Naive thymus-derived CD8-positive, alpha-beta T cell (primary cell): ENCODE data around the gene ZGPAT. TPM values are rescaled to one million over a fixed set of nuclear protein-coding genes. Genes with fewer than 3 reads are reported as not detected.

Experiments used
- ATAC-seq, 2 donors: fragments of 150-1000 bp; cut with Tn5 transposase in 1 of 2; sonication (Bioruptor Pico), chemical (Tn5 transposase) in 1 of 2; 1 replicate in 1 of 2; 2 replicates in 1 of 2; pipeline ENCODE4 v1.10.0; 2021; ENCODE audit warnings: mild to moderate bottlenecking in 2 of 2, moderate library complexity in 2 of 2
- POLR2A ChIA-PET: fragments of 350-600 bp; sonication (Branson Sonifier 250); formaldehyde crosslinking; loops from one replicate; lab custom pipeline; 2021; ENCODE audit warnings: antibody characterized with exemption; lab: Charles Lee
- DNase-seq, 10 donors: peaks; one replicate each; pipeline versions ENCODE4 v3.0.0 to v3.0.0-alpha.2; 2020 to 2022
- H3K27ac Mint-ChIP-seq, 10 donors: one replicate each; pipeline ENCODE4 v1.8.0; 2020 to 2022; ENCODE audit warnings: mild to moderate bottlenecking in 10 of 10, mixed read lengths in 10 of 10, moderate library complexity in 4 of 10, inconsistent platforms in 1 of 10
- H3K27me3 Mint-ChIP-seq, 5 donors: one replicate each; pipeline ENCODE4 v1.8.0; 2021 to 2022; ENCODE audit warnings: mixed read lengths in 5 of 5
- H3K36me3 Mint-ChIP-seq, 3 donors: one replicate each; pipeline ENCODE4 v1.8.0; 2020 to 2022; ENCODE audit warnings: mixed read lengths in 3 of 3, mild to moderate bottlenecking in 2 of 3, inconsistent platforms in 1 of 3
- H3K4me1 Mint-ChIP-seq, 4 donors: one replicate each; pipeline ENCODE4 v1.8.0; 2021 to 2022; ENCODE audit warnings: mixed read lengths in 4 of 4
- H3K4me3 Mint-ChIP-seq, 10 donors: one replicate each; pipeline ENCODE4 v1.8.0; 2020 to 2022; ENCODE audit warnings: mild to moderate bottlenecking in 10 of 10, mixed read lengths in 10 of 10, moderate library complexity in 6 of 10, inconsistent platforms in 1 of 10
- H3K9me3 Mint-ChIP-seq, 9 donors: one replicate each; pipeline ENCODE4 v1.8.0; 2020 to 2022; ENCODE audit warnings: mixed read lengths in 9 of 9, mild to moderate bottlenecking in 3 of 9, inconsistent platforms in 1 of 9, moderate library complexity in 1 of 9
- polyA plus RNA-seq, 3 donors: library from polyadenylated mRNA; unstranded; fragments of 300-500 nt; fragmentation: Illumina TruSeq; gene quantifications; one replicate each; pipeline ENCODE4 v1.2.3, GENCODE V29; 2021
- total RNA-seq, 8 experiments: library from RNA in 2 of 8; stranded (reverse) in 2 of 8; gene quantifications; one replicate each; pipeline ENCODE4 v1.2.3 and lab custom pipeline; 2021 to 2026

Gene ZGPAT
- total and polyA plus RNA-seq, 5 experiments from 2014 or later: 42.3 to 73.8 (median 52.6) TPM

DNA sequence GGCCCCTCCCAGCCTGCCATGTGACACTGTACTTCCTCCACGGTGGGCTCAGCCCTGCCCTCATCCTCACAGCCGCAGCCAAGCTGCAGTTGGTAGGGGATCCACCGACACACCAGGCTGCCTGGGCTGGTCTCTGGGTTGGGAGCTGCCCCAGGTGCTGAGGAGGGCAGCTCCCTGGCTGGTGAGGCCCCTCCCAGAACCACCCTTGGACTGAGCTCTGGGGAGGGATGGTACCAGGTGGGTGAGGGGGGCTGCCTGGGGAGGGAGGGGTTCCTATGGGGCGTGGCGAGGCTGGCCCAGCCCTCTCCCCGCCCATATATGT lies 11.6 kb upstream of the ZGPAT start:
- POLR2A ChIA-PET: interaction anchor here (0.5 to 4.4 kb wide), 7 partner anchors 9 to 62 kb away, joined by 3 to 28 read pairs (median 3); partner anchors contain the start of genes ARFRP1, LIME1, RTEL1 and ZGPAT
- H3K4me1 Mint-ChIP-seq: peaks cover 5 to 27% (median 16%) of the 10 kb centered on the region in 4 donors

DNA sequence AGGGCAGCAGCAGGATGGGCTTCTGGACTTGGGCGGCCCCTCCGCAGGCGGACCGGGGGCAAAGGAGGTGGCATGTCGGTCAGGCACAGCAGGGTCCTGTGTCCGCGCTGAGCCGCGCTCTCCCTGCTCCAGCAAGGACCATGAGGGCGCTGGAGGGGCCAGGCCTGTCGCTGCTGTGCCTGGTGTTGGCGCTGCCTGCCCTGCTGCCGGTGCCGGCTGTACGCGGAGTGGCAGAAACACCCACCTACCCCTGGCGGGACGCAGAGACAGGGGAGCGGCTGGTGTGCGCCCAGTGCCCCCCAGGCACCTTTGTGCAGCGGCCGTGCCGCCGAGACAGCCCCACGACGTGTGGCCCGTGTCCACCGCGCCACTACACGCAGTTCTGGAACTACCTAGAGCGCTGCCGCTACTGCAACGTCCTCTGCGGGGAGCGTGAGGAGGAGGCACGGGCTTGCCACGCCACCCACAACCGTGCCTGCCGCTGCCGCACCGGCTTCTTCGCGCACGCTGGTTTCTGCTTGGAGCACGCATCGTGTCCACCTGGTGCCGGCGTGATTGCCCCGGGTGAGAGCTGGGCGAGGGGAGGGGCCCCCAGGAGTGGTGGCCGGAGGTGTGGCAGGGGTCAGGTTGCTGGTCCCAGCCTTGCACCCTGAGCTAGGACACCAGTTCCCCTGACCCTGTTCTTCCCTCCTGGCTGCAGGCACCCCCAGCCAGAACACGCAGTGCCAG lies 11.0 kb upstream of the ZGPAT start, which contains the start of gene TNFRSF6B:
TNFRSF6B (plus strand) TSS at position 25 of the 729 bp plus-strand sequence; CDS start at position 141, 116 bp downstream.
- Mint-ChIP-seq H3K4me3 (peak within 1 kb of the TSS in 9 of 10 donors; percentile 19 to 76 (median 69)), H3K27me3 (no peaks in the 10 kb centered on the region), H3K27ac (peak within 1 kb of the TSS in 7 of 10 donors; percentile 53 to 80 (median 66)), H3K9me3 (peaks cover 0 to 5% (median 0%) of the 10 kb centered on the region in 9 donors), H3K4me1 (peaks cover 5 to 23% (median 16%) of the 10 kb centered on the region in 4 donors), H3K36me3 (peaks cover 0 to 5% (median 0%) of the 10 kb centered on the region in 3 donors)
- DNase-seq: peak in 2 of 10 donors; percentile 36 to 41
- ATAC-seq: peak; percentile 47 to 52
- POLR2A ChIA-PET: interaction anchor here (0.5 to 4.4 kb wide), 8 partner anchors 10 to 63 kb away, joined by 3 to 28 read pairs (median 3); partner anchors contain the start of genes ARFRP1, LIME1, RTEL1 and ZGPAT

More for the DNA sequence above, 11.6 kb upstream of the ZGPAT start:
- H3K4me3 Mint-ChIP-seq: peak overlapping the region in 9 of 10 donors; percentile 19 to 76 (median 64)
- H3K36me3 Mint-ChIP-seq: peaks cover 0 to 5% (median 0%) of the 10 kb centered on the region in 3 donors
- no peaks in the 10 kb centered on the region for H3K27me3 Mint-ChIP-seq
- H3K9me3 Mint-ChIP-seq: peaks cover 0 to 5% (median 0%) of the 10 kb centered on the region in 9 donors
- DNase-seq (peak; percentile 29 to 83 (median 57)), ATAC-seq (peak; percentile 86 to 94)
- H3K27ac Mint-ChIP-seq: peak overlapping the region in 7 of 10 donors; percentile 53 to 80 (median 66)

DNA sequence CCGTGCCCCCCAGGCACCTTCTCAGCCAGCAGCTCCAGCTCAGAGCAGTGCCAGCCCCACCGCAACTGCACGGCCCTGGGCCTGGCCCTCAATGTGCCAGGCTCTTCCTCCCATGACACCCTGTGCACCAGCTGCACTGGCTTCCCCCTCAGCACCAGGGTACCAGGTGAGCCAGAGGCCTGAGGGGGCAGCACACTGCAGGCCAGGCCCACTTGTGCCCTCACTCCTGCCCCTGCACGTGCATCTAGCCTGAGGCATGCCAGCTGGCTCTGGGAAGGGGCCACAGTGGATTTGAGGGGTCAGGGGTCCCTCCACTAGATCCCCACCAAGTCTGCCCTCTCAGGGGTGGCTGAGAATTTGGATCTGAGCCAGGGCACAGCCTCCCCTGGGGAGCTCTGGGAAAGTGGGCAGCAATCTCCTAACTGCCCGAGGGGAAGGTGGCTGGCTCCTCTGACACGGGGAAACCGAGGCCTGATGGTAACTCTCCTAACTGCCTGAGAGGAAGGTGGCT lies 10.4 kb upstream of the ZGPAT start:
- Mint-ChIP-seq H3K9me3 (peaks cover 0 to 5% (median 0%) of the 10 kb centered on the region in 9 donors), H3K27ac (peak overlapping the region in 3 of 10 donors; percentile 38 to 53 (median 49)), H3K27me3 (no peaks in the 10 kb centered on the region), H3K4me3 (peak overlapping the region in 7 of 10 donors; percentile 19 to 76 (median 69)), H3K36me3 (peaks cover 0 to 5% (median 0%) of the 10 kb centered on the region in 3 donors), H3K4me1 (peaks cover 8 to 26% (median 17%) of the 10 kb centered on the region in 4 donors)
- DNase-seq: peak in 2 of 10 donors; percentile 1 to 56
- POLR2A ChIA-PET: interaction anchor here (0.8 to 4.4 kb wide), 4 partner anchors 10 to 46 kb away, joined by 3 to 28 read pairs (median 4); partner anchors contain the start of genes ARFRP1, SLC2A4RG and ZGPAT
- ATAC-seq: no peak

DNA sequence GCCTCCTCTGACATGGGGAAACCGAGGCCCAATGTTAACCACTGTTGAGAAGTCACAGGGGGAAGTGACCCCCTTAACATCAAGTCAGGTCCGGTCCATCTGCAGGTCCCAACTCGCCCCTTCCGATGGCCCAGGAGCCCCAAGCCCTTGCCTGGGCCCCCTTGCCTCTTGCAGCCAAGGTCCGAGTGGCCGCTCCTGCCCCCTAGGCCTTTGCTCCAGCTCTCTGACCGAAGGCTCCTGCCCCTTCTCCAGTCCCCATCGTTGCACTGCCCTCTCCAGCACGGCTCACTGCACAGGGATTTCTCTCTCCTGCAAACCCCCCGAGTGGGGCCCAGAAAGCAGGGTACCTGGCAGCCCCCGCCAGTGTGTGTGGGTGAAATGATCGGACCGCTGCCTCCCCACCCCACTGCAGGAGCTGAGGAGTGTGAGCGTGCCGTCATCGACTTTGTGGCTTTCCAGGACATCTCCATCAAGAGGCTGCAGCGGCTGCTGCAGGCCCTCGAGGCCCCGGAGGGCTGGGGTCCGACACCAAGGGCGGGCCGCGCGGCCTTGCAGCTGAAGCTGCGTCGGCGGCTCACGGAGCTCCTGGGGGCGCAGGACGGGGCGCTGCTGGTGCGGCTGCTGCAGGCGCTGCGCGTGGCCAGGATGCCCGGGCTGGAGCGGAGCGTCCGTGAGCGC lies 9.8 kb upstream of the ZGPAT start:
- H3K4me3 Mint-ChIP-seq: peak overlapping the region in 3 of 10 donors; percentile 45 to 70 (median 56)
- POLR2A ChIA-PET: interaction anchor here (1.0 to 4.4 kb wide), 5 partner anchors 9 to 175 kb away, joined by 3 to 28 read pairs (median 6); partner anchors contain the start of genes ARFRP1, LIME1, SLC2A4RG and ZGPAT
- peaks cover 9 to 27% (median 17%) of the 10 kb centered on the region in 4 donors for H3K4me1 Mint-ChIP-seq
- peaks cover 0 to 5% (median 0%) of the 10 kb centered on the region in 3 donors for H3K36me3 Mint-ChIP-seq
- DNase-seq (peak in 1 of 10 donors; percentile 3), ATAC-seq (no peak)
- peak overlapping the region in 1 of 10 donors; percentile 53 for H3K27ac Mint-ChIP-seq
- no peaks in the 10 kb centered on the region for H3K27me3 Mint-ChIP-seq
- peaks cover 0 to 3% (median 0%) of the 10 kb centered on the region in 9 donors for H3K9me3 Mint-ChIP-seq

DNA sequence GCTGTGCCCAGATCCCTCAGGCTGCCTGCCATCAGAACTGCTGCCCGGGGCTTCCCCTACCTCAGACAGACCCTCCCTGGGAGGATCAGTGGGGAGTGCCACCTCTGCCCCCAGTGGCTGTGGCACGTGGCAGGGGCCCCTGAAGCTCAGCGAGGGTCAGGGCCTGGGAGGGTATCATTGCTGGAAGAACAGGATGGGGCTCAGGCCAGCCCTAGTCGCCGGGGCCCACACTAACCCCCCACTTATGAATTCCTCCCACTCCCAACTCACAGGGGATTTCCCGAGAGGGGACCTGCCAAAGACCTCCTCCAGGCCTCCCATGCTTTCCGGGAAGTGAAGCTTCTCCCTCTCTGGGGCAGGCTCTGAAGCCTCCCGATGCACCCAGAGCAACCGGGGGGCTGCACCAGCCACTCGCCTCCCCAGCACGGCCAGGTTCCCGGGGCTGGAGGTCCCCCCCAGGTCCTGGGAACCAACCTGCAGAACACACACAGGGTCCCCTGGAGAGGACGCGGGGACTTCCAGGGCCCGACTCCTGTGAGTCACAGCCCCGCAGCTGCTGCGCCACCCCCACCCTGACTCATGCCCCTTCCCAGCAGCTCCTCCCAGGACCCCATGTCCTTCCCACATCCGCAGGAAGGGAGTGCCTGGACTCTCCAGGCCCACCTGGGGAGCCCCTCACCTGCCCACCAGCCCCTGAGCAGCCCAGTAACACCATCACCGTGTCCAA lies 8.9 kb upstream of the ZGPAT start:
- Mint-ChIP-seq H3K27ac (peak overlapping the region in 1 of 10 donors; percentile 28), H3K27me3 (no peaks in the 10 kb centered on the region), H3K36me3 (peaks cover 0 to 3% (median 0%) of the 10 kb centered on the region in 3 donors), H3K4me3 (no peak overlapping the region), H3K9me3 (no peaks in the 10 kb centered on the region), H3K4me1 (peaks cover 9 to 24% (median 16%) of the 10 kb centered on the region in 4 donors)
- DNase-seq (no peak), ATAC-seq (no peak)
- POLR2A ChIA-PET: interaction anchor here (1.0 to 4.4 kb wide), 6 partner anchors 8 to 174 kb away, joined by 3 to 28 read pairs (median 4); partner anchors contain the start of genes ARFRP1, LIME1, SLC2A4RG and ZGPAT

DNA sequence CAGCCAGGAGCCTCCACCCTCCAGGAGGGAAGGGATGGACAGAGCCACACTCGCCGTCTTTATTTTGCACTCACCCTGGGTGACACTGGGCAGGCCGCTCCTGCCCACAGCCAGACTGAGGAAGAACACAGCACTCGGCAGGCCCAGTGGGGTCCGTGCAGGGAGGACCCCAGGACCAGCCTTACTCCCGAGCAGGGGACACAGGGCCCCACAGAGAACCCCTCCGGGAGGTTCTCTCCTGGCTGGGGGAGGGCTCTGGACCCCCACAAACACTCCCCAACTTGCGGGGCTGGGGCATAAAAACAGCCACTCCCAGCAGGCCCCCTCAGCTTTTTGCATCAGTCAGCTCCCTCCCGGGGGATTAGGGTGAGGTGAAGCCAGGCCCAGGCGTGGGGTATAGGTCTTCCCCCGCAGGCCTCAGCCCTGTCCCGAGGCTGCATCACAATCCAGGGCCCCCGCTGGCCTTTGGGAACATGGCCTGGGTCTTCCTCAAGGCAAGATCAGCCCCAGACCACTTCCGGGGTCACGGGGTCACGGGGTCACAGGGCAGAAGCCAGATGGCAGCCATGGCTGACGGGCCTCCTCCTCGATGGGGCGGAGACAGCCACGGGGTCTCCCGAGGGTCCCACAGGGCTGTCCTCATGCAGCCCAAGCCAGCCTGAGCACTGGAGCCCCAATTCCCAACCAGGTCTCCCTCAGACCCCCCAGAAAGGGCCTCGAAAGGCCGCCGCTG lies 8.2 kb upstream of the ZGPAT start:
- H3K4me3 Mint-ChIP-seq: no peak overlapping the region
- H3K27ac Mint-ChIP-seq: no peak overlapping the region
- DNase-seq (peak in 1 of 10 donors; percentile 49), ATAC-seq (no peak)
- POLR2A ChIA-PET: interaction anchor here (1.0 to 4.4 kb wide), 5 partner anchors 8 to 173 kb away, joined by 3 to 28 read pairs (median 6); partner anchors contain the start of genes ARFRP1, LIME1, SLC2A4RG and ZGPAT
- no peaks in the 10 kb centered on the region for H3K9me3 Mint-ChIP-seq
- no peaks in the 10 kb centered on the region for H3K27me3 Mint-ChIP-seq
- peaks cover 0 to 6% (median 0%) of the 10 kb centered on the region in 3 donors for H3K36me3 Mint-ChIP-seq
- peaks cover 9 to 24% (median 16%) of the 10 kb centered on the region in 4 donors for H3K4me1 Mint-ChIP-seq

DNA sequence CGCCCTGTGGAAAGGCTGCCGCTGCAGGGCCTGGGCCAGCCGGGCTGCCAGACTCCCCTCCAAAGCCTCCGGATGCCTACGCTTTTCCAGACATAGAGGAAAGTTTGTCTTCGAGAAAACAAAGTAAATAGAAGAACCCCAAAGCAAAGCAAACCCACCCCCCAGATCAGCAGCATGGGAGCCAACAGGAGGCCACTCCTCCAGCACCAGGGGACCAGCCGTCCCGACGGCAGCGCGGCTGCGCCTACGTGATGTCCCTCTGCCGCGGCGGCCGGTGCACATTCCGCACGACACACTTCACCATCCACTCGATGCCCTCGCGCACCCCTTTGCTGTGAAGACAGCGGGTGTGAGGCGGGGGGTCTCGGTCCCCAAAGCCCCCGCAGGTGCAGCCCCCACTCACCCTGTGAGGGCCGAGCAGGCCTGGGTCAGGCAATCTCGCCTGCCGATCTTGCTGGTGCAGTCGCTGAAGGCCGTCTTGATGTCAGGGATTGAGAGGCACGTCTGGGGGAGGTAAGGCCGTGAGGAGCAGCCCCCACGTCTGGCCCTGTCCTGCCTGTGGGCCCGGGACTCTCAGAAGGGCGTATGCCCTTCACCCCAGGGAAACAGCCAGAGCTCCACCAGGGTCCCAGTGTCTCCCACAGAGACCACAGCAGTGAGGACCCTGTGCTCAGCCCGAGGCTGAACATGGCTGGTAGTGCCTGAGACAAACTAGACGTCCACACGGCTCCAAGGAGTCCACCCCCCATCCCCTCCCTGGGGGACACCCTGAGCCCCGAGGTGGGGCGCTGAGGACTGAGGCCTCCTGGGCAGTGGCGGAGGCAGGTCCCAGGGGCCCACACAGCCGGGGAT lies 7.4 kb upstream of the ZGPAT start:
- H3K27me3 Mint-ChIP-seq: no peaks in the 10 kb centered on the region
- H3K9me3 Mint-ChIP-seq: no peaks in the 10 kb centered on the region
- POLR2A ChIA-PET: interaction anchor here (1.3 to 4.4 kb wide), 3 partner anchors 7 to 38 kb away, joined by 3 to 28 read pairs (median 15); partner anchors contain the start of genes ARFRP1, LIME1 and ZGPAT
- H3K4me3 Mint-ChIP-seq: no peak overlapping the region
- H3K4me1 Mint-ChIP-seq: peaks cover 12 to 27% (median 18%) of the 10 kb centered on the region in 4 donors
- H3K27ac Mint-ChIP-seq: no peak overlapping the region
- peaks cover 0 to 13% (median 0%) of the 10 kb centered on the region in 3 donors for H3K36me3 Mint-ChIP-seq
- ATAC-seq: no peak
- DNase-seq: peak in 2 of 10 donors; percentile 6 to 60

DNA sequence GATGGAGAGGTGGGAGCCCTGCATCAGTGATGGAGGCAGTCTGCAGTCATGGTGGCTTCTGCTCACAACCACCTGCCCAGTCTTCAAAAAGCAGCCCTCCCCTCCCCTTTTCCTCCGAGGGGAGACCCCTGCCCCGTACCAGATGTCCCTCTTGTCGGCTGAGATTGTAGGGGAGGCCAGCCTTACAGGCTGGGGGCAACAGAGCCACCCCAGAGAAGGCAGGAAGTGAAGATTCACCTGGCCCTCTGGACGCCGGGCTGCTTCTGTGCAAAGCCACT lies 6.8 kb upstream of the ZGPAT start:
- peaks cover 12 to 29% (median 19%) of the 10 kb centered on the region in 4 donors for H3K4me1 Mint-ChIP-seq
- no peaks in the 10 kb centered on the region for H3K9me3 Mint-ChIP-seq
- POLR2A ChIA-PET: interaction anchor here (1.3 kb wide), 1 partner anchor 39 kb away, joined by 3 read pairs; no protein-coding TSS in a partner anchor
- H3K4me3 Mint-ChIP-seq: no peak overlapping the region
- peaks cover 0 to 17% (median 0%) of the 10 kb centered on the region in 3 donors for H3K36me3 Mint-ChIP-seq
- ATAC-seq: no peak
- peak in 1 of 10 donors; percentile 59 for DNase-seq
- peak overlapping the region in 1 of 10 donors; percentile 53 for H3K27ac Mint-ChIP-seq
- H3K27me3 Mint-ChIP-seq: no peaks in the 10 kb centered on the region

DNA sequence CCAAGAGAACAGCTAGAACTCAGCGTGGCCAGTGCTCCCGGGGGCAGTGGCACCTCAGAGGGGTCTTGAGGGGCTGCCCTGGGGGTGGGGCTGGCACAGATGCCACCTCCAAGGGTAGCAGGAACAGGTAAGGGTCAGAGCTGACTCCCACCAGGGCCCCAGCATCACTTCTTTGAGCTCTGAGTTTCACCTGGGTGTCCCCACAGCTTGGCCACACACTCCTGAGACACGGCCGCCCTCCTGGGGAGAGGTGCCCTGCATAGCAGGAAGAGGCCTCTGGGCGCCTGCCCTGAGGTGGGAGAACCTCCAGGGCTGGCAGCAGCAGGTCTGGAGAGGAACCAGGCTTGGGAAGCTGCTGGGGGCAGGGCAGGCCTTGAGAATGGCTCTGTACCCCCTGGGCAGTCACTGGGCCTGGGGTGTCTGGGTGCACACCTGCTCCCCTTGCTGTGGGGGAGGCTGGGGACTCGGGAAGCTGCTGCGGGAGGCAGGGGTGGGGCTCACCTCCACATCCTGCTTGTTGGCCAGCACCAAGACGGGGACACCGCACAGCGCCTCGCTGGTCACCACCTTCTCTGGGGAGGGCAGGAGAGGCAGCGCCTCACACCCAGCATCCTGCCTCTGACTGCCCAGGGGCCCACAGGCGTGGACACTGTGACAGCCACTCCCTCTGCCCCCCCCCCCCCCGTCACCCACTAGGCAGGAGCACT lies 6.4 kb upstream of the ZGPAT start:
- H3K27me3 Mint-ChIP-seq: no peaks in the 10 kb centered on the region
- ATAC-seq (no peak), DNase-seq (peak in 2 of 10 donors; percentile 6 to 57)
- H3K27ac Mint-ChIP-seq: peak overlapping the region in 1 of 10 donors; percentile 53
- peaks cover 10 to 27% (median 20%) of the 10 kb centered on the region in 4 donors for H3K4me1 Mint-ChIP-seq
- POLR2A ChIA-PET: interaction anchor here (0.6 to 1.3 kb wide), 3 partner anchors 14 to 81 kb away, joined by 3 to 4 read pairs (median 3); no protein-coding TSS in a partner anchor
- H3K4me3 Mint-ChIP-seq: no peak overlapping the region
- H3K36me3 Mint-ChIP-seq: peaks cover 0 to 17% (median 0%) of the 10 kb centered on the region in 3 donors
- no peaks in the 10 kb centered on the region for H3K9me3 Mint-ChIP-seq
